HFFc6 (cell line): ENCODE measurements around the gene FSTL4. TPM values are rescaled to one million over a fixed set of nuclear protein-coding genes. Genes with fewer than 3 reads are reported as not detected.

Source experiments
- DNase-seq: peaks from one replicate; pipeline ENCODE4 v3.0.0-alpha.2; 2018
- H3K27ac Mint-ChIP-seq: 2 replicates; pipeline ENCODE4 v1.8.0; 2020; ENCODE audit warnings: mild to moderate bottlenecking, mixed read lengths
- H3K27me3 Mint-ChIP-seq: 2 replicates; pipeline ENCODE4 v1.8.0; 2021; ENCODE audit warnings: mild to moderate bottlenecking, moderate library complexity, mixed read lengths; ENCODE audit not compliant: insufficient read depth
- H3K36me3 Mint-ChIP-seq: 2 replicates; pipeline ENCODE4 v1.8.0; 2021; ENCODE audit warnings: low read depth, mixed read lengths
- H3K4me1 Mint-ChIP-seq: 2 replicates; pipeline ENCODE4 v1.8.0; 2020; ENCODE audit warnings: low read depth, mixed read lengths
- H3K4me3 Mint-ChIP-seq: 2 replicates; pipeline ENCODE4 v1.8.0; 2020; ENCODE audit warnings: mild to moderate bottlenecking, moderate library complexity, mixed read lengths
- H3K9me3 Mint-ChIP-seq: 2 replicates; pipeline ENCODE4 v1.8.0; 2020; ENCODE audit warnings: mild to moderate bottlenecking, mixed read lengths
- total RNA-seq, 6 experiments: library from RNA; stranded (reverse); fragmentation: NEBNext Ultra II Directional; extraction: Animal tissue kit (Norgen Biotek cat#: 25700); gene quantifications; 2 replicates in 1 of 6; 3 replicates in 5 of 6; pipeline ENCODE4 v1.2.3, GENCODE V29; 2021
- TF ChIP-seq, protein P1 (sequence below): fragments of 200-600 bp; sonication (generic); IDR thresholded peaks from 2 replicates; pipeline ENCODE4 v1.5.0; 2021; ENCODE audit warnings: antibody characterized with exemption, mild to moderate bottlenecking

The FSTL4 gene
- total RNA-seq, 6 experiments from 2014 or later, result not detected

DNA sequence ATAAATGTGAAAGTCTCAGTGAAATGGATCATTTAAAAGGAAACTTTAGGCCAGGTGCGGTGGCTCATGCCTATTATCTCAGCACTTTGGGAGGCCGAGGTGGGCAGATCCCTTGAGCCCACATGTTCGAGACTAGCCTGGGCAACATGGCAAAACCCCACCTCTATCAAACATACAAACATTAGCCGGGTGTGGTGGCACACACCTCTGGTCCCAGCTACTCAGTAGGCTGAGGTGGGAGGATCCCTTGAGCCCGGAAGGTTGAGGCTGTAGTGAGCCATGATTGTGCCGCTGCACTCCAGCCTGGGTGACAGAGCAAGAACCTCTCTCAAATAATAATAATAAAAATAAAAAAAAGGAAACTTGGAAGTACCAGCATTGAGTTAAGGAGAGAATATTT is 384.4 kb downstream of the FSTL4 start:
- H3K36me3 Mint-ChIP-seq, result no peaks in the 10 kb centered on the region
- no peak overlapping the region for H3K4me3 Mint-ChIP-seq
- no peak for DNase-seq
- peaks cover 43% of the 10 kb centered on the region for H3K27me3 Mint-ChIP-seq
- H3K27ac Mint-ChIP-seq, result no peak overlapping the region
- TF ChIP-seq, protein P1, sequence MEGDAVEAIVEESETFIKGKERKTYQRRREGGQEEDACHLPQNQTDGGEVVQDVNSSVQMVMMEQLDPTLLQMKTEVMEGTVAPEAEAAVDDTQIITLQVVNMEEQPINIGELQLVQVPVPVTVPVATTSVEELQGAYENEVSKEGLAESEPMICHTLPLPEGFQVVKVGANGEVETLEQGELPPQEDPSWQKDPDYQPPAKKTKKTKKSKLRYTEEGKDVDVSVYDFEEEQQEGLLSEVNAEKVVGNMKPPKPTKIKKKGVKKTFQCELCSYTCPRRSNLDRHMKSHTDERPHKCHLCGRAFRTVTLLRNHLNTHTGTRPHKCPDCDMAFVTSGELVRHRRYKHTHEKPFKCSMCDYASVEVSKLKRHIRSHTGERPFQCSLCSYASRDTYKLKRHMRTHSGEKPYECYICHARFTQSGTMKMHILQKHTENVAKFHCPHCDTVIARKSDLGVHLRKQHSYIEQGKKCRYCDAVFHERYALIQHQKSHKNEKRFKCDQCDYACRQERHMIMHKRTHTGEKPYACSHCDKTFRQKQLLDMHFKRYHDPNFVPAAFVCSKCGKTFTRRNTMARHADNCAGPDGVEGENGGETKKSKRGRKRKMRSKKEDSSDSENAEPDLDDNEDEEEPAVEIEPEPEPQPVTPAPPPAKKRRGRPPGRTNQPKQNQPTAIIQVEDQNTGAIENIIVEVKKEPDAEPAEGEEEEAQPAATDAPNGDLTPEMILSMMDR, result no peak
- no peaks in the 10 kb centered on the region for H3K9me3 Mint-ChIP-seq
- H3K4me1 Mint-ChIP-seq, result no peaks in the 10 kb centered on the region

DNA sequence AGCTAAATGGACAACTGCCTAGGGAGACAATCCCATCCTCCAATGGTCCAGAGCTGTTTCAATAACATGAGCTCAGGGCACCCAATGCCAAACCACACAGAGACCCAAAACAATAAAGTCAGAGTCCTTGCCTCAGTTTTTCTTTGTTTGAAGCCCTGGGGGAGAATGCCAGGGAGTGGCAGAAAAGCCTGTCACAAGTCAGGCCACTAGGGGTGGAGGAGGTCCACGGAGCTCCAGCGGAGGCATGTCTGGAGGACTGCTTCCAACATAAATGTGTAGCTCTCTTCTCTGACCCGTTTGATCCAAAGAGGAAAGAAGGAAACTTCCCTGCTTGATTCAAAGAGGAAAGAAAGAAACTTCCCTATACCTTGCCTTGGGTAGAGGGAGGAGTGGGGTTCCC is 385.3 kb downstream of the FSTL4 start:
- Mint-ChIP-seq H3K4me1 (no peaks in the 10 kb centered on the region), H3K27me3 (peaks cover 44% of the 10 kb centered on the region), H3K9me3 (no peaks in the 10 kb centered on the region), H3K36me3 (no peaks in the 10 kb centered on the region), H3K27ac (no peak overlapping the region), H3K4me3 (no peak overlapping the region)
- TF ChIP-seq, protein P1, result no peak
- DNase-seq, result no peak

DNA sequence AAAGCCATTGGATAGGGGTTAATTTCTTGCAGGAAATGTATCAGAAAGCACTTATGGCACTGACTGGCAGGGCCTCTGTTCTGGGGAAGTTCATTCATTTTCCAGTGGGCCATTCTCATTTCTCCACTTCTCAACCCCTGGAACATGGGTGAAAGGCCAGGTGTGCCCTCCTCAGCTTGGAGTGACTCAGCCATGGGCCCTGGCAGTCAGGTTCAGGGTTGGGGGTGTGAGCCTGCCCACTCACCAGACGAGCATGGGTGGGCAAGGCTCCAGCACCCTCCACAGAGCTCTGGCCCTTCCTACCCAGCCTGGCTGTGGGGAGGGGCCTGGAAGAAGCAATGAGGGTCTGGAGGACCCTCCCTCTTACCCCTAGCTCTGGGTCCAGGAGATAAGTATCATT is 386.2 kb downstream of the FSTL4 start:
- H3K4me3 Mint-ChIP-seq, result no peak overlapping the region
- no peak for DNase-seq
- H3K4me1 Mint-ChIP-seq, result no peaks in the 10 kb centered on the region; the same call in 1 of the 2 replicates
- no peaks in the 10 kb centered on the region for H3K9me3 Mint-ChIP-seq
- peaks cover 35% of the 10 kb centered on the region for H3K27me3 Mint-ChIP-seq
- no peak overlapping the region for H3K27ac Mint-ChIP-seq
- TF ChIP-seq, protein P1, result no peak
- no peaks in the 10 kb centered on the region for H3K36me3 Mint-ChIP-seq

DNA sequence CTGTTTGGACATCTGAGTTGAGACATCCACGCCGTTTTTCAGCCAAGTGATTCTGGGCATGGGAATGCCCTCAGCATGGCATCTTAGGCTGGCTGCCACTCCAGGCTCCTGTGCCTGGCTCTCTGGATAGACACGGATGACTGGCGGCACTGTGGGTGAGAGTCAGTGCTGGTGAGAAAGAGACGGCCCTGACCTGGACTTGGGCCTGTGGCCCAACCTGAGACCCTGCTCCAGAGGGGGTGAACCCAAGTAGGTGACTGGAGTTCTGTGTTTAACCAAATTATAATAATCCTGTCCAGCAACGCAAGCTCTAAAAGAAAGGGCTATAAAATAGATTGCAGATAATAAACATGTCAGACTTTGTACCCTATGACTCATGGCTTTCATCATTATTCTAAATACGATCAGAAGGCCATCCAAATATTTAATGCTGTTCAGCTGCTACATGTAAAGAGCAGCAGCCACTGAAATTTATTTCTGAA is 386.6 kb downstream of the FSTL4 start:
- Mint-ChIP-seq H3K4me1 (peaks cover 3% of the 10 kb centered on the region; the same call in 1 of the 2 replicates), H3K36me3 (no peaks in the 10 kb centered on the region), H3K4me3 (no peak overlapping the region), H3K27me3 (peaks cover 33% of the 10 kb centered on the region), H3K9me3 (no peaks in the 10 kb centered on the region), H3K27ac (no peak overlapping the region)
- TF ChIP-seq, protein P1, result no peak
- no peak for DNase-seq

DNA sequence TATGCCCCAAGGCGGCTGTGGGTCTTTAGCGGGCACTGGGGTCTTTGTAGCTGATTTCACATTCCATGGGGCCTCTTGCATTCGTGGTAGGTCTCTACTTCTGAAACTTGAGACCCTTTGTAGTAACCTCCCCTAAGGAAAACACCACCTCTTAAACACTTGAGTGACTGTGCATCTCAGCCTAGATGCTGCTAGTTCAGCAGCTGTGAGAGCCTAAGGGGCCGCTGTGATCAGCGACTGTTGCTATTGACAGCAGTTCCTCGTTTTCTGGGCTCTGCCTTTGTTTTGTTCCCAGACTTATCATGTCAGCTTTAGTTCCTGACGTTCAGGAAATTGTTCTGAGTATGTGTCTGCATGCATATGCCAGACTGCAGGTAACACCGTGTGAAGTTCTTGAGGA is 389.4 kb downstream of the FSTL4 start:
- H3K4me1 Mint-ChIP-seq, result peaks cover 5% of the 10 kb centered on the region; the same call in 1 of the 2 replicates
- no peak overlapping the region for H3K4me3 Mint-ChIP-seq
- H3K36me3 Mint-ChIP-seq, result no peaks in the 10 kb centered on the region
- TF ChIP-seq, protein P1, result no peak
- DNase-seq, result no peak
- H3K27me3 Mint-ChIP-seq, result peaks cover 37% of the 10 kb centered on the region
- H3K9me3 Mint-ChIP-seq, result no peaks in the 10 kb centered on the region
- H3K27ac Mint-ChIP-seq, result no peak overlapping the region

DNA sequence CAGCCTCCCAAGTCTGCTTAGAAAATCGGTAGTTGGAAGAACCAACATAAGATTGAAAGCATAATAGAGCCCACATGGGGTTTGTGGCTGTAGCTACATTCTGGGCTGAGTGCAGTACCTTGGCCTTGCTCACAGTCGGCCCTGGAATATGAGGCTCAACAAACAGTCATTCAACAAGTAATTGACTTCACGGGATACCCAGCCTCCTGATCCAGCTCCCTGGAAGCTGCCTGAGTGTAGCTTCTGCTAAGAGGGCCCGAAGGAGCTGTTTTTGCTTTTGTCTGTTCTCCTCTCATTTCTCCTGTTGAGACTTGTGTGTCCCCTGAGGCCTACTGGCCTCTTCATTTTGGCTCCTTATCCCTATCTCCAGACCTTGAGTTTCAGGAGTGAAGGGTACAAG is 389.8 kb downstream of the FSTL4 start:
- H3K4me3 Mint-ChIP-seq, result no peak overlapping the region
- TF ChIP-seq, protein P1, result no peak
- H3K4me1 Mint-ChIP-seq, result peaks cover 5% of the 10 kb centered on the region; the same call in 1 of the 2 replicates
- no peaks in the 10 kb centered on the region for H3K9me3 Mint-ChIP-seq
- H3K27ac Mint-ChIP-seq, result no peak overlapping the region
- DNase-seq, result no peak
- H3K27me3 Mint-ChIP-seq, result peaks cover 39% of the 10 kb centered on the region
- H3K36me3 Mint-ChIP-seq, result no peaks in the 10 kb centered on the region
